CD4-positive, alpha-beta T cell treated with Interleukin-1 beta for 1 hour (primary cell): ENCODE measurements around the gene MITF.
"Not testable (repeated sequence)": the region's sequence is repeated elsewhere in the genome, so short reads cannot be mapped to it uniquely, and the experiment has no call there.

Source experiments
- DNase-seq, 2 donors: peaks; one replicate each; pipeline ENCODE4 v3.0.0-alpha.2; 2020 to 2022

The MITF gene

DNA sequence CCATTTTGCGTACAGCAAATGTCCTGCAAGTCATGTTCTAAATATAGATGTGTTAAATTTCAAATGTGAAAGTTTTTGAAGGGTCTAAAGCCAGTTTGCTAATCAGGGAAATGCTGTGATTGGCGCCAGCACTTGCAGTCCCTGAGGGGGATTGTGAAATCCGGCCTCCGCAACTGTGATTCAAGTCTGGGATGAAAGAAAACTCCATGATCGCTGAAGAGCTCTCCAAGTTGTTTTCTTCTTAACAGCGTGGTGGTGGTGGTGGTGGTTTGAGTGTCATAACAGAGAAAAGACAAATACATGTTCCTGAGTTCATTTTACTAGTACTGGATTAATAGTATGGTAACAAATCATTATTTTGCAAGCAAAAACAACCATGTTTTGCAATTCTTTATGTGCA lies 51.8 kb downstream of the MITF start:
- no peak for DNase-seq

DNA sequence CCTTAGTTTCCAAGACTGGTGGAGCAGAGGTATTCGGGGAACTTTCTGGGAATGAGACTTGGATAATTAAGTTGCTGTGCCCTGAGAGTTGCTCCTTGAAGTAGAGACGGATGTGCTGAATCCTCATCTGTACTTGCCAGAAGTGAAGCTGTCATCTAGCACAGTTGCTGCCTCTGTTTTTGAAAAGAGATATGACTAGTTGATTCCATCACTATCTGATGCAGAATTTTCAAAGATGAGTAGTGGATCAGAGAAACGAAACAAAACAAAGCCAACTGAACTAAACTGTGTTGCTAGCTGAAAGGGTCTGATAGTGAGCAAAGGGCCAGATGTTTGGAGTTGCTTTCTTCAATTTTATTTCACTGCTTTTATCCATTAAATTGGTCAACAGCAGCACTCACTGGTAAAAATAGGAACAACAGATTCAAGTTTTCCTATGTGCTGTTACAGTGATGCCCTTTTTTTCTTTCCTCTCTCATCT lies 52.7 kb downstream of the MITF start:
- no peak for DNase-seq

DNA sequence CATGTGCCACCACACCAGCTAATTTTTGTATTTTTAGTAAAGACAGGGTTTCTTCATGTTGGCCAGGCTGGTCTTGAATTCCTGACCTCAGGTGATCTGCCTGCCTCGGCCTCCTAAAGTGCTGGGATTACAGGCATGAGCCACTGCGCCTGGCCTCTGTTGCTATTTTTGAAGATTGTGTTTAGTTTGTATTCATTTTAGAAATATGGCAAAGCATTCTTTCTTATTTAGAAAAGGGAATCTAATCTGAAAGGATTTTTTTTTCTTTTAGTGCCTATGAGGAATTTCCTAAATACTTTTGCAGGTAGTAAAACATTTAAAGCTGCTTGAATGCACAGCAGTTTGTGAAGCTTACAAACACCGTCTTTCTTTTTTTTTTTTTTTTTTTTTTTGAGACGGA lies 56.9 kb downstream of the MITF start:
- not testable (repeated sequence) for DNase-seq

DNA sequence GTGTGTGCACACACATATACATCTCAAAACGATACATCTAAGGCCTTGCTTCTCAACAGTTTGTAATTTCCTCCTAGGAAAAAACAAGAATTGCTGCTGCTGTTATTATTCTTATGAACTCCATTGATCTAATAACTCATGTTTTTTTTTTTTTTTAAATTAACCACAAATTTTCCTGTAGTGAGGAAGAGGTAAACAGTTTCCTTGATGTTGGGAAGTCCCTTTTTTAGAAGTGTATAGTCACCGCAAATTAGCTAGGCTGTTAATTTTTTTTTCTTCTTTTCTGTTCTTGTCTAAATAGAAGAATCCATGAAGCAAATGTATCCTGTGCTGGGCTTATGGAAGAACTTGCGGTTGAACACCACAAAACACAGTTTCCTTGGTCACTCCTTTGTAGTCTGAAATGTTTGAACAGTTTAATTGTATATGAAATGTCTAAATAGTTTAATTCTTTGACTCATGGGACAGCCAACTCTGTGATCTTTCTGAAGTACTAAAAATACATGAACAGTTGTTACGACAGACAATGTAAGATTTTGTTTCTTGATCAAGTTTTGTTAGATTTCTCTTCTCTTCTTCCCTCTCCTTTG lies 64.5 kb downstream of the MITF start:
- DNase-seq = no peak

- DNase-seq = no peak
Observed at GRCh38 chr3:69805491-69805890, 66.2 kb downstream of the MITF start.

DNA sequence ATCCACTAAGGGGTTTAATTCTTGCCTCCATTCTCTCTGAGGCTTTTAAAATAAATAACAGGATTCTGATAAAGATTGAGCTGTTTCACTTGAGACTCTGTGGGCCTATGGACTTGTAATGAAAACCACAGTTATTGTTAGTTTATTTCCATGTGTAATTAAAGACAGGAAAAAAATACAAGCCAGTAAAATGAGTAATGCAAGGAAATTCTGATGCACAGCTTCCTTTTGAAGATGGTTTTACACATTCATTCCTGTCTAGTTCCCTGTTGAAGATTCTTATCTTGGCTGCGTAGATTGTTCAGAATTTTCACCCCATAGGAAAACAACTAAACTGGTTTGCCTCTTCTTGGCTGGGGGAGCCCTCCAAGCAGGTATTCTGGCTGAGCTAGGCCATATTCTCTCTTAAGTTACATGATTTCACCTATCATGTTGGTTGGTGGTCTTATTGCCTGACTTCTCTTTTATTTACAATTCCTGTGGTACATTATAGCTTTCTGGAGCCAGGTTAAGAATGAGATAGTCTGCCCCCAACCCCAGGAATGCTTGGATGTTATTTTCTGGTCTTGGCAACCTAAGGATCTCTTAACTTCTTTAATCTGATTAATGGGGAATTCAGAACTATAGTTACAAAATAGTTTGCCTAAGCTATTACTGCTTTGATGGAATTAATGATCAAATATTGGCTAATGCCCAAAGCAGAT lies 67.6 kb downstream of the MITF start:
- DNase-seq = no peak

GRCh38 chr3:69807674-69808073 lies 68.4 kb downstream of the MITF start:
- DNase-seq = no peak

GRCh38 chr3:69809076-69809835 lies 70.0 kb downstream of the MITF start:
- DNase-seq = no peak

GRCh38 chr3:69811452-69812401 lies 72.5 kb downstream of the MITF start:
- no peak for DNase-seq

- no peak for DNase-seq
Observed at GRCh38 chr3:69815970-69816369, 76.7 kb downstream of the MITF start.

GRCh38 chr3:69817988-69818387 lies 78.7 kb downstream of the MITF start:
- no peak for DNase-seq

GRCh38 chr3:69819282-69819681 lies 80.0 kb downstream of the MITF start:
- DNase-seq = no peak

- DNase-seq = no peak
Observed at GRCh38 chr3:69821133-69821532, 81.9 kb downstream of the MITF start.

- no peak for DNase-seq
Observed at GRCh38 chr3:69823743-69824142, 84.5 kb downstream of the MITF start.

DNA sequence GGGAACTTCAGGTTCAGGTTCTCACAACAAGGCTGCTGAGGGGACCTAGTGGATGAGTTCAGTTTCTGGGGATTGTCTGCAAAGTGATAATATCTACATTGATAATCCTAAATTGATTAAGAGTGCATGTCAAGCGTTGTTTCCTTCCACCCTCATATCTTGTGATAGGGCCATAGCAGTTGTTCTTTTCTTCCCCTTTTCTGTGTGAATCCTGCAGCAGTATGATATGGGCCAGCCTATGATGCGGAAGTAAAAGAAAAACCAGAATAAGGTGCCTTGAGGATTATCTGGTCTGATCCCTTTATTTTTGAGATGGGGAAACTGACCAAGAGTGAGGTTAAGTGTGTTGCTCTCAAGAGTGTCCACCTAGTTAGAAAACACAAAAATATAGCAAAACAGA lies 86.2 kb downstream of the MITF start:
- no peak for DNase-seq

DNA sequence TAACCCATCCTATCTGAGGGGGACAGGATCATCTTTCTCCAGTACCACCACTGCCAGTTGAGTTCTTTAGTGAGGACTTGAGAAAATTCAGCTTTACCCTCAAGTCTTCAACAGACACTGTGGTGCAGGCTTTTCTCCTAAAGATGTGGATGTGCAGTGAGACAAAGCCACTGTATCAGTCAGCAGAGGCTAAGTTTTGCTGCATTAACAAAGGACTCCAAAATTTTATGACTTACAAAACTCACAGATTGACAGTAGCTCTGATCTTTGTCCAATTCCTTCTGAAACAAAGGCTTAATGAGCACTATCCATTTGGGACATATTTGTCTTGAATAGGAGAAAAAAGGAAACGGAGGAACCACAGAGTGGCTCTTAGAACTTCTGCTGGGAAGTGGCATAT lies 87.9 kb downstream of the MITF start:
- DNase-seq = no peak

- no peak for DNase-seq
Observed at GRCh38 chr3:69828817-69829216, 89.6 kb downstream of the MITF start.

DNA sequence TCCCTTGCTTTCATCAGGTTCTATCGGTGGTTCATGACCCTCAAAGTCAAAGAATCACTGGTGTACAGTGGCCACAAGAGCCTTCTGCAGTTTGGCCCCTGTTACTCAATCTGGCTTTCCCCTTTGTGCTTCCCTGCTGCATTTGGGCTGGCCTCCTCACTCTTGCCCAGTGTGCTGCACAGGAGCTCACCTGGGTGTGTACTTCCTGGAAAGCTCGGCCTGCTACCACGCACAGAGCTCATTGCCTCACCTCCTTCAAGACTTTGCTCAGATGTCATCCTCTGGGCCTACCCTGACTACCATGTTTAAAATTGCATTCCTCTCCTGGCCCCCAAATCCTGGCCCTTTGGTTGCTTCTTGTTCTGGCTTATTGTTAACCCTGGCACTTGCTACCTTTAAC lies 90.9 kb downstream of the MITF start:
- no peak for DNase-seq

DNA sequence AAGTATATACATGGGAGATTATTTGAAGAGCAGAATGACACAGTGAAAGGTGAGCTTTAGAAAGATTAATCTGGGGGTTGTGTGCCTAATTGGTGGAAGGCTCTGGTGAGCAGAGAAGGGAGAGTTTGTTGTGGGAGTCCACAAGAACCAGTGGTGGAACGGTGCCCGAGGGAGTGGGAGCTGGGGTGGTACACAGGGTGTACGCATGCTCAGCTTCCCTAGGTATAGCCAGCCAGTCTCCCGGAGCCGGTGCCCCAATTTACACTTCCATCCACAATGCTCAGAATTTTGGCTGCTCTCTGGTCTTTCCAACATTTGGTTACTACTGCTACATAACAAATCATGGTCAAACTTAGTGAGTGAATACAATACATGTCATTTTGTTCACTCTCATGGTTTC lies 92.5 kb downstream of the MITF start:
- DNase-seq = no peak

GRCh38 chr3:69833591-69833990 lies 94.3 kb downstream of the MITF start:
- DNase-seq = no peak

DNA sequence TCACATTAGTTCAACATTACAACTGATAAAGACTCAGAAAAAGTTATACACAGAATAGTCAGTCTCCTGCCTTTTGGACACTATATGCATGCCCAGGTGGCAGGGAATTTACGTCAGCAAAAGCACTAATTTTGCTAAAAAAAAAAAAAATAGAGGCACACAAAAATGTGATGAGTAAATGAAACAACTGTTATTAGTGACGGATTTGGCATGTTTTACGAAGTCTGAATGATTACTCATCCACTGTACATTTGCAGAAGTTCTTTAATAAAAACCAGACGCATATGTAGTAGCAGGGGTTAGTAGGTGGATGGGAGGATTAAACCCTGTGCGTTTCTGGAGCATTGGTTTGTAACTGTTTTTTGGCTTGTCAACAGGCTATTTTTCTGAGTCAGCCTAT lies 99.0 kb downstream of the MITF start:
- no peak for DNase-seq

GRCh38 chr3:69838696-69839515 lies 99.6 kb downstream of the MITF start:
- no peak for DNase-seq
